Prostate gland (tissue), 2 donors: ENCODE data around the gene LRRC51.

ENCODE experiments used
- POLR2A ChIP-seq: fragments of 450-650 bp; IDR thresholded peaks from one replicate; pipeline ENCODE4 v1.6.1; 2016; ENCODE audit warnings: antibody characterized with exemption, mild to moderate bottlenecking
- TF ChIP-seq, protein P1 (sequence below), 4 experiments: fragments of 200-600 bp in 2 of 4; fragments of 450-650 bp in 2 of 4; sonication (generic) in 2 of 4; IDR thresholded peaks; 1 replicate in 3 of 4; 2 replicates in 1 of 4; pipeline ENCODE4 v1.5.1; 2016 to 2019; ENCODE audit warnings: antibody characterized with exemption in 4 of 4, mild to moderate bottlenecking in 2 of 4, moderate library complexity in 2 of 4

DNA sequence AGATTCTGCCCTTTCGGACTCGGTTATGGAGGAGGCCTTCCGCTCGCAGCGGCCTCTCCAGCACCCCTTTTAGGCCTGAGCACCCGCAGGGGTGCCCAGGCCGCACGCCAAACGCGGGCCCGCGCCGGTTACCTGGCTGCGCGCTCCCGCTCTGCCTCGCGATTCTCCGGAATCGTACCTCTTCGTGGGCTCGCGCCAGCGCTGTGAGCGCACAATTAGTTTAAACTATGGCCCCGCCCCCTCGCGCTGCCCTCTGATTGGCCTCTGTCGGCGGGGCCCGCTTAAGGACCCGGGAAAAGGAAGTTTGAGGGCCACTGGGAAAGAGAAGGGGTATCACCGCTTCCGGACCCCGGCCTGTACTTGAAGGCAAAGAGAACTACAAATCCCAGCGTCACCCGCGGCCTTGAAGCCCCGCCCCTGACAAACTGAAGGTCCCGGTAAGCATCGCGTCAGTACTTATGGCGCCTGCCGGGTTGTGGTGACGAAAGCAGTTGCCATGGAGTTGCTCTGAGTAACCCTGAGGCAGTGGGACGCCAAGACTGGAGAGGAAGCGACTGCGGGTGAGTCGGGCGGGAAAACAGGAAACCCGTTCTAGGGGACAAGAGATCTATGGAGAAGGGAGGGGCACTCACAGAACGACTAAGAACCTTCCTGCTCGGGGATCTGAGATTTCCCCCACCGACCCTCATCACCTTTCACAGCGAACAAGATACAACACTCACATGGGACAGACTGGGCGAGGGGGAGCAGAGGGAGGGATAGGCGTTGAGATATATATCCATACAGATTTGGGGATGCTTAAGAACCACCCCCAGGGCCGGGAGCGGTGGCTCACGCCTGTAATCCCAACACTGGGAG is at the start of gene LRRC51, which contains the start of gene NUMA1:
- TF ChIP-seq, protein P1, sequence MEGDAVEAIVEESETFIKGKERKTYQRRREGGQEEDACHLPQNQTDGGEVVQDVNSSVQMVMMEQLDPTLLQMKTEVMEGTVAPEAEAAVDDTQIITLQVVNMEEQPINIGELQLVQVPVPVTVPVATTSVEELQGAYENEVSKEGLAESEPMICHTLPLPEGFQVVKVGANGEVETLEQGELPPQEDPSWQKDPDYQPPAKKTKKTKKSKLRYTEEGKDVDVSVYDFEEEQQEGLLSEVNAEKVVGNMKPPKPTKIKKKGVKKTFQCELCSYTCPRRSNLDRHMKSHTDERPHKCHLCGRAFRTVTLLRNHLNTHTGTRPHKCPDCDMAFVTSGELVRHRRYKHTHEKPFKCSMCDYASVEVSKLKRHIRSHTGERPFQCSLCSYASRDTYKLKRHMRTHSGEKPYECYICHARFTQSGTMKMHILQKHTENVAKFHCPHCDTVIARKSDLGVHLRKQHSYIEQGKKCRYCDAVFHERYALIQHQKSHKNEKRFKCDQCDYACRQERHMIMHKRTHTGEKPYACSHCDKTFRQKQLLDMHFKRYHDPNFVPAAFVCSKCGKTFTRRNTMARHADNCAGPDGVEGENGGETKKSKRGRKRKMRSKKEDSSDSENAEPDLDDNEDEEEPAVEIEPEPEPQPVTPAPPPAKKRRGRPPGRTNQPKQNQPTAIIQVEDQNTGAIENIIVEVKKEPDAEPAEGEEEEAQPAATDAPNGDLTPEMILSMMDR (IDR thresholded peaks at IDR 0.05), result no peak
- TF ChIP-seq POLR2A, result peak; percentile 80
